ENCODE results near the gene KRTAP1-1.
"Not testable (repeated sequence)": the region's sequence is repeated elsewhere in the genome, so short reads cannot be mapped to it uniquely, and the experiment has no call there.

The KRTAP1-1 gene

DNA sequence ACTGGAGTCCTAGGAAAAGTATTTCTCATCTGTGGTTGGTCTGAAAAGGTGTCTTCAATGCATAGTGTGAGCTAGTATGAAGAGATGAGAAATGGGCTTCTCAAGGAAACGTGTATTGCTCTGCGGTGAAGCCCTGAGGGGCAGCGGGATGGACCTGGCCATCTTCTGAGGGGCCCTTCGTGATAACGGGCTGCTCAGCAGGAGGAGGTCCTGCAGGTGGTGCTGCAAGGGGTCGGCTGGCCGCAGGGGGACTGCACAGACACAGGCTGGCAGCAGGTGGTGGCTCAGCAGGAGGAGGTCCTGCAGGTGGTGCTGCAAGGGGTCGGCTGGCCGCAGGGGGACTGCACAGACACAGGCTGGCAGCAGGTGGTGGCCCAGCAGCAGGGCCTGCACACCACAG lies 13.3 kb upstream of the KRTAP1-1 start:
- not testable (repeated sequence) for DNase-seq

DNA sequence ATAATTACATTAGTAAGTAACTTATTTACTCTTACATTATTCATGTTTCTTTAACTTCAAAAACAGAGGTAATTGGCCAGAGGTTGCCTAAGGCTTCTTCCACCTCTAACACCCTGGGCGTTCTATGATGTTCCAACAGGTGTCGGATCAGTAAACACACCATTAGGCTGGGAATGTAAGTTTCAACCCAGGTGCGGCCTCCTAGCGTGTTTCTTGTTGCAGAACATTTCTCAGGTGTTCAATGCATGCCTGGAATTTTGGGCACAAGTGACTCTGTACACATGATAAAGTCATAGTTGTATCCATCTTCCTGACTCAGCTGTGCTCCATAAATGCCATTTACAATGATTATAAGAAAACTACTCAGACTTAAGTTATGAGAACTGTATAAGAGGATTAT lies 12.8 kb upstream of the KRTAP1-1 start:
- no peak for DNase-seq

DNA sequence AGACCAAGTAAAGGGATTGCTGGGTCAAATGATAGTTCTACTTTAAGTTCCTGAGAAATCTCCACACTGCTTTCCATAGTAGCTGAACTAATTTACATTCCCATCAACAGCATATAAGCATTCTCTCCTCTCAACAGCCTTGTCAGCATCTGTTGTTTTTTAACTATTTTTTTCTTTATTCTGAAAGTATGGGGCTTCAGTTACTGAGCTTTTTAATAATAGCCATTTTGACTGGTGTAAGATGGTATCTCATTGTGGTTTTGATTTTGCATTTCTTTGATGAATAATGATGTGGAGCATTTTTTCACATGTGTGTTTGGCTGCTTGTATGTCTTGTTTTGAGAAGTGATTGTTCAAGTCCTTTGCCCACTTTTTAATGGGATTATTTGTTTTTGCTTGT lies 11.3 kb upstream of the KRTAP1-1 start:
- DNase-seq: no peak

DNA sequence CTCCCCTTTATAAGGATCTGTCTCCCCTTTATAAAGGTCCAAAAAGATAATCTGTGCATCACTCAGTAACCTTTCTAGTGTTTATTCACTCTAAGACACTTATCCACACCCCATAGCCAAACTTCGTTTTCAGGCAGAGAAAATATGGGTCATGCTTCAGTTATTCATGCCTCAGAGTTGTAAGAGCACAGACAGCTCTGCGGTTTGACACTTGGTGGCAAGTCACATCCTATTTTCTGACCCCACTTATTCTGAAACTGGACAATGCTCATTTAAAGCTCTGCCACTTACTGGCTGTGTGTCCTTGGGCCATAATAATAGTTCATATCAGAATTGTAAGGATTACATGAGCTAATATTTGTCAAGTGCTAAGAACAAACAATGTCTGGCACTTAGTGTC lies 7.9 kb upstream of the KRTAP1-1 start:
- no peak for DNase-seq

DNA sequence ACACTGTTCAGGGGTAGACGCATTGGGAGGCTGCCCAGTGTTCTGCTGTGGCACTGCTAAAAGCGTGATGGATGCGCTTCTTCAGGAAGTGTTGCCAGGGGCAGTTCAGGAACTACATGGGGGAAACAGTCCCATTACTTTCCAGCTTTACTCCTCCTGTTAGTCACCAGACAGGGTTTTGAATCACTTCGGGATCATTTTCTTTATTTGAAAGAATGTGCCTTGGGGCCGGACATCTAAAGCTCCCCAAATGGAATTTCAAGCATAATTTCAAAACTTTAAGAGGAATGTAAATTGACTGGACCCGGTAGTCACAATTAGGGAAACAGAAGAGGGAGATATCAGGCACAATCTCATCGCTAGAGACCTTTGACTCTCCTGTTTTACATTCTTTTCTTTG lies 7.2 kb upstream of the KRTAP1-1 start:
- no peak for DNase-seq

DNA sequence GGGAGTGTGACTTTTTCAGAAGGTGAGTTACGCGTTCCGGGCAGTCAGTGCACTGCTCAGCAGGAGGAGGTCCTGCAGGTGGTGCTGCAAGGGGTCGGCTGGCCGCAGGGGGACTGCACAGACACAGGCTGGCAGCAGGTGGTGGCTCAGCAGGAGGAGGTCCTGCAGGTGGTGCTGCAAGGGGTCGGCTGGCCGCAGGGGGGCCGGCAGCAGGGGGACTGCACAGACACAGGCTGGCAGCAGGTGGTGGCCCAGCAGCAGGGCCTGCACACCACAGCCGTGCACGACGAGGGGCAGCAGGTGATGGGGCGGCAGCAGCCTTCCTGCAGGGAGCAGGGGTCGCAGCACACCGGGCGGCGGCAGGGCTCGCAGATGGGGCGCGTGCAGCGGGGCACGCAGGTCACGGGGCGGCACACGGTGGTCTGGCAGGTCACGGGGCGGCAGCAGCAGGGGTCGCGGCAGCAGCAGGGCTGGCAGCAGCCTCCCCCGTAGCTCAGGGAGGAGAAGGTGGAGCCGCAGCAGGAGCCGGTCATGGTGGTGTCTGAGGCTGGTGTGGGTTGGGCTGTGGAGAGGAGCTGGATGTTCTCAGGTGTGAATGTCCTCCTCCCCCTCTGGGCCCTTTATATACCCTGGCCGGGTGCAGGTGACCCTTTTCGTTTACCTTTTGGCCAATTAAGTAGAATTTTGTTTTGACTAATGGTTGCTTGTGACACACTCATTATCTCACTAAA lies 5.7 kb upstream of the KRTAP1-1 start, which contains the start of gene KRTAP2-1:
KRTAP2-1 (minus strand) TSS at position 582 of the 731 bp plus-strand sequence; CDS start at position 533, 49 bp downstream.
- peak; percentile 47 for DNase-seq

DNA sequence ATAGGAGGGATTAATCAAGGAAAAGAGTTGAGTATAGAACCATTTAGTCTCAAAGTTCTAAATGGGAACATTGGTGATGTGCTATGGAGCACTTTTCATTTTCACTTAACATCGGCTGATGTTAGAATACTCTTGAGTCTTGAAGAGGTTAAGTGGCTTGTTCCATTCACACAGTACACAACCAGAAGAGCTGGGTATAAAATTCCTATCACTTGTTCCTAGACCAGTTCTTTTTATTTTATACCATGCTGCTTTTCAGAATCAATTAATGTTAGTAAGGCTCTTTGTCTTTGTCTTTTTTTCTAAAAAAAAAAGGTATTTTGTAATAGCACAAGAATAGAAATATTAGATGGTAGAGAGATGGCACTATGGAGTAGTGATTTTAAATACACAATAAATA lies 1.7 kb upstream of the KRTAP1-1 start:
- DNase-seq: no peak

DNA sequence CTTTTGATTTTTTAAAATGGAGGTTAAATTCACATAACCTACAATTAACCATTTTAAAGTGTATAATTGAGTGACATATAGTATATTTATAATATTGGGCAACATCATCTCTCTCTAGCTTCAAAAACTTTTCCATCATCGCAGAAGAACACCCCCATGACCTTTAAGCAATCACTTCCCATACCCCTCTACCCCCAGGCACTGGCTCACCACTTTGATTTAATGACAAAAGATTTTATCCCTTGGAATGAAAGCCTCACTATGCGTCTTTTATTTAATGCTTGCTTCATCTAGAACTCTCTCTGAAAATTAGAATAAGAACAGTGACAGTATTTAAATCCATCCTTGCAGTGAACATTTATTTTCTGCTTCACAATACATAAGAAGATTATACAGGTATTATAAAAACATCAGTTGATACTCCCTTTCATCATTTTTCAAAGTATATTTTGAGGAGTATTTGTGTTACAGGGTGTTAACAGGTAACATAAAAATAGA lies 3.3 kb downstream of the KRTAP1-1 start:
- DNase-seq: no peak

DNA sequence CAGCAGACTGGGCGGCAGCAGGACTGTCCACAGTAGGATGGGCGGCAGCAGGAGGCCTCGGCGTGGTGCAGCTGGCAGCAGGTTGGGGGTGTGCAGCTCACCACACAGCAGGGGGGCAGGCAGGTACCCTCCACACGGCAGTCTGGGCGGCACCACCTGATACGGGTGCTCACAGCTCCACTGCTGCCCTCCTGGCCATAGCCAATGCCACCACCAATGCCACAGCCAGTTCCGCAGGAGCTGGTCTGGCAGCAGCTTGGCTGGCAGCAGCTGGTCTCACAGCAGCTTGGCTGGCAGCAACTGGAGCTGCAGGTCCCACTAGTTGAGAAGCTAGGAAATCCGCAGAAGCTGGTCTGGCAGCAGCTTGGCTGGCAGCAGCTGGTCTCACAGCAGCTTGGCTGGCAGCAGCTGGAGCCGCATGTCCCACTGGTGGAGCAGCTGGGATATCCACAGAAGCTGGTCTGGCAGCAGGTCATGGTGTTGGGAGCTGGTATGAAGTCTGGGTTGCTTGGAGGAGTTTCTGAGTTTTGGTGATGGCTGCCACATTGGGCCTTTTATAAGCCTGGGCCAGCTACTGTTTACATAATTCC lies 6.8 kb downstream of the KRTAP1-1 start, which contains the start of gene KRTAP1-3:
KRTAP1-3 (minus strand) TSS at position 529 of the 590 bp plus-strand sequence; CDS start at position 476, 53 bp downstream.
- peak; percentile 91 for DNase-seq

DNA sequence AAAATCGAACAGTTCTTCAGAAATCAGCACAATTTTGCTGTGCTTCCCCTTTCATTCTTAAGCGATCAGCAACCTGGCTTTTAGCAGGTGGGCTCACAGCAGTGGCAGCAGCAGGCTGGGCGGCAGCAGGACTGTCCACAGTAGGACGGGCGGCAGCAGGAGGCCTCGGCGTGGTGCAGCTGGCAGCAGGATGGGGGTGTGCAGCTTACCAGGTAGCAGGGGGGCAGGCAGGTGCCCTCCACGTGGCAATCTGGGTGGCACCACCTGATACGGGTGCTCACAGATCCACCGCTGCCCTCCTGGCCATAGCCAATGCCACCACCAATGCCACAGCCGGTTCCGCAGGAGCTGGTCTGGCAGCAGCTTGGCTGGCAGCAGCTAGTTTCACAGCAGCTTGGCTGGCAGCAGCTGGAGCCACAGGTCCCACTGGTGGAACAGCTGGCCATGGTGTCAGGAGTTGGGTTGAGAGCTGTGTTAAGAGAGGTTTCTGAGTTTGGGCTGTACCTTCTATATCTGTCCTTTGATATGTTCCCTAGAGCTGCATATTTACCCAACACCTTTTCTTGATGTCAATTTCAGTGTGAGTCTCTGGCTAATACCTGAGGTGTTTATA lies 11.5 kb downstream of the KRTAP1-1 start, which contains the start of gene KRTAP1-4:
KRTAP1-4 (minus strand) TSS at position 563 of the 613 bp plus-strand sequence; CDS start at position 446, 117 bp downstream.
- peak; percentile 39 for DNase-seq

DNA sequence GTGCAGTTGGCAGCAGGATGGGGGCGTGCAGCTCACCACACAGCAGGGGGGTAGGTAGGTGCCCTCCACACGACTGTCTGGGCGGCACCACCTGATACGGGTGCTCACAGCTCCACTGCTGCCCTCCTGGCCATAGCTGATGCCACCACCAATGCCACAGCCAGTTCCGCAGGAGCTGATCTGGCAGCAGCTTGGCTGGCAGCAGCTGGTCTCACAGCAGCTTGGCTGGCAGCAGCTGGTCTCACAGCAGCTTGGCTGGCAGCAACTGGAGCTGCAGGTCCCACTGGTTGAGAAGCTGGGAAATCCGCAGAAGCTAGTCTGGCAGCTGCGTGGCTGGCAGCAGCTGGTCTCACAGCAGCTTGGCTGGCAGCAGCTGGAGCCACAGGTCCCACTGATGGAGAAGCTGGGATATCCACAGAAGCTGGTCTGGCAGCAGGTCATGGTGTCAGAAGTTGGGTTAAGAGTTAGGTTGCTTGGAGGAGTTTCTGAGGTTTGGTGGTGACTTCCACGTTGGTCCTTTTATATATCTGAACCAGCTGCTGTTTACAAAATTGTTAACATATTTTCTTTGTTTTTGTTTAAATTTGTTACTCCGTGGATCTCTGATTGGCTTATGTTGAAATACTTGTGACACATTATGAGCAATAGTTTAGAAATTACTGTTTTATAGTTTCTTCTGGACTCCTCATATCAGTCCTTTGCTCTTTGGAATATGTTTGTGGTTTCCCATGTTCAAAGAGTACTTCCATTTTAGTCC lies 14.4 kb downstream of the KRTAP1-1 start, which contains the start of gene KRTAP1-5:
KRTAP1-5 (minus strand) TSS at position 494 of the 757 bp plus-strand sequence; CDS start at position 441, 53 bp downstream.
- peak; percentile 12 for DNase-seq

DNA sequence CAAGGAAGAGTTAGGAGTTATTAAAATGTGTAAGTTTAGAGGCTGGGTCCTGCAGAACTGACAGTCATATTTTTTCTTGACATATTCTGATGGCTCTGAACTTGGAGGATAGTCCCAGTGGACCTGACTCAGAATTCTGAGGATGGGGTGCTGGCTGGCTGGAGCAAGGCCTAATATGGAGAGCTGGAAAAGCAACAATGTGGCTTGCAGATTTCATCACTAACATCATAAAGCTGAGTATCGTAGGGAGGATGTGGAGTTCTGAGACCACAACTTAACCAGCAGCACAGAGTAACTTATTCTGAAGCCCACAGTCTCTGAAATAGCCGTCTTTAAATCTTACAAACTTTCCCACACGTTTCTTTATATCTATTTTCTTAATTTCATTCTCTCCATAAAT lies 16.6 kb downstream of the KRTAP1-1 start:
- DNase-seq: no peak

DNA sequence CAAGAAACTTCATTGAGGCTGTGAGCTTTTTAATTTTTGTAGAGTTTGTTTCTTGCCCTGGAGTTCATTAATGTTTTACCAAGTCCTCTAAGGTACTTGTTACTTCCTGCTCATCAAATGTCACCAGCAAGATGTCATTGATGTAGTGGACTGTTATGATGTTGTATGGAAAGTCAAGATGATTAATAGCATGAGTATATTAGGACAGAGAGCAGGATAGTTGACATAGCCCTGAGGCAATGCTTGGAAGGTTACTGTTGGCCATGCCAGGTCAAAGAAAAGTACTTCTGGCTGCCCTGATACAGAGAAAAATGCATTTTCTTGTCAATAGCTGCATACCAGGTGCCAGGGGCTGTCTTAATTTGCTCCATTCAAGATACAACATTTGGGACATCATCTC lies 20.9 kb downstream of the KRTAP1-1 start:
- DNase-seq: peak; percentile 86

DNA sequence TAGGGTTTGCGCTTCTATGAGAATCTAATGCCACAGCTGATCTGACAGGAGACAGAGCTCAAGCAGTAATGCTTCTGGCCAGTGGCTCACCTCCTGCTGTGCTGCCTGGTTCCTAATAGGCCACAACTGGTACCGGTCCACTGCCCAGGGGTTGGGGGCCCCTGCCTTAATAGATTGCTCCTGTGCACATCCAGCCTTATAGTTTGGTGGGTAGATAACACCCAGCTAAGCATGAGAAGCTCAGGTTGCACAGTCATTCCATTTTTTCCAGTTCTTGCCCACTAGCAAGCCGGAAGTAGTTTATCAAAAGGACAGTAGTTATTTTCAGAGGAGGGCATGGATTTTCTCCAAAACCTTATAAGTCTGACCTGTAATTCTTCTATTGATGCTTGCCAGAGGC lies 21.8 kb downstream of the KRTAP1-1 start:
- DNase-seq: no peak

DNA sequence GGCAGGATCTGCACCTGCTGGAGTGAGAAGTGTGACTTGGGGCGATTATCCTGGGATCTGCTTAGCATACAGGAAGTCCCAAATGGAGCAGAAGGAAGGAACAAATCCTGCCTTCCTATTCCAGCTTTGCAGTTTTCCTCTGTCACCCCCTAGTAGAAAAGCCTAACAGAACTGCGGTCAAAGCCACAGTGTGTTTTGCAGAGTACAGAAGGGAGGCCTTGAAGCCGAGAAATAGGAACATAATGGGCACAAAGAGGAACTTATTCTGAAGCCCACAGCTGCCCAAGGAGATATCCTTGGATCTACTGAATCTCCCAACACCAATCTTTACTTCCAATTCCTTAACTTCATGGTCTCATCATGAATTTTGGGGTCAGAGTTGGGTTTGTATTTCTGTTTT lies 22.7 kb downstream of the KRTAP1-1 start:
- no peak for DNase-seq

DNA sequence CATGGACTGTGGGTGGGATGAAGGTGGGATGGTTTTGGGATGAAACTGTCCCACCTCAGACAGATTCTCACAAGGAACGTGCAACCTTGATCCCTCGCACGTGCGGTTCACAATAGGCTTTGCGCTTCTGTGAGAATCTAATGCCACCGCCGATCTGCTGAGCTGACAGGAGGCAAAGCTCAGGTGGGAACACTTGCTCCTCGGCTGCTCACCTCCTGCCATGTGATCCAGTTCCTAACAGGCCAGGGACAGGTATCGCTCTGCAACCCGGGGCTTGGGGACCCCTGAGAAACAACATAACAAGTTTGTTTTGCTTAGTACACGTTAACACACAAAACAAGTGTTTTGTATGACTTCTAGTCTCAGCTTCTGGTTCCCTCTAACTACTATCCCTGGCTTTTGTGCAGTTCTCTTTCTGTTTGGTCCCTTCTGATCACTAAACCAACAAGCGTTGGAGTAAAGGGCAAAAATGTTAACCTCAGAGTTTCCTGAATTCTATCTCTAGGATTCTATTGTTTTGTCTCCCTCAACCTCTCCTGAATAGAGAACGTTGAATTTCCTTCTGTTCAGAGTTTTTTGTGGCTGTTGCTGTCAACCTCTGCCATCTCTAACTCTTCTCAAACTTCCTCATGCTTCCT lies 24.6 kb downstream of the KRTAP1-1 start:
- no peak for DNase-seq

DNA sequence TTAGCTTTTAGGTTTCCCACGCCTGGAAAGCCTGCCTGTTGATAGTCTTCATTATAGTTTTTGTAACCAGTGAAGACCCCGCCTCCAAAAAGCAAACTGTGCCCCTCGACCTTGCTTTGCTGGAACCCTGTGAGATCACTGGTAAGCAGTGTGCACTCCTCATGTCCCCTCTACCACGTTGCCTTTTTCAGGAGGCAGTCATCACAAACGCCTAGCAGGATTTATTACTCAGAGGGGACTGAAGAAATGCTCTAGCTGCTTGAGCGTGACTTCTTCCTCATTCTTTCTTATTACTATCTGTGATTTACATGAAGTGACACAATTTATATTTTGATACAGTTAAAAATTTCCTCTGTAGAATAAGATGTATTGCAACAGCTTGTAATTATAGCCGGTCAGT lies 25.8 kb downstream of the KRTAP1-1 start:
- no peak for DNase-seq

DNA sequence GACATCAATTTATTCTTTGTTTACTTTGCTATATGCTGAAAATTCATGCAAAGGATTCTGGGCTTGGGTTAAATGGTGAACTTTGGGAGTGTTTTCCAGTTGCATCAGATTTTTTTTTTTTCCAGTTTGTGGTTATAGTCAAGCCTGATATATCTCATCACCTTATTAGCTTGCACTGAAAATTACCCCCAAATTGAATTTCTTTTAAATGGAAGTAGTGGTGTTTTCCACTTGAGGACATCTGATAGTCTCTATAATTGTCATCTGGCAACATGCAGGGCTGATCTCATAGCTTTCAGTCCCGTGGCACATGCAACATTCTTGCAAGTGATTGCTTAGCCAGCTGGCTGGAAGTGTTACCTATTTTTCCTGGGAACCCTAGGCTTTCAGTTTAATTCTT lies 27.6 kb downstream of the KRTAP1-1 start:
- DNase-seq: peak; percentile 25

DNA sequence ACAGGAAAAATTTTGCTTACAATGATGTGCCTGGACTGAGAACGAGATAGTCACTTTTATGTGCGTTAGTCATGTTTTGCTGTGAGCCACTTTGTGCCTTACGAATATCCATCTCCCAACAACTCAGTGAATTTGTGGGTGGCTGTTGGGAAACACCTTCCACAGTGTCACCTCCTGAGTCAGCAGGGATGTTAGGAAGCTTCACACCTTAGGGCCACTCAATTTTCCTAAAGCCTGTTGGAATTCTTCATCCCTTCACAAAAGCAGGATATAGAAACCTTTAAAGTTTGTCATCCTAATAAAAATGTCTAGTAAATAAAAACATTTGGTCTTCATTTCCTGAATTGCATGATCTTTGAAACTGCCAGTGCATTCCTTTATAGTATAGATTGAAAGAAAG lies 28.1 kb downstream of the KRTAP1-1 start:
- no peak for DNase-seq

DNA sequence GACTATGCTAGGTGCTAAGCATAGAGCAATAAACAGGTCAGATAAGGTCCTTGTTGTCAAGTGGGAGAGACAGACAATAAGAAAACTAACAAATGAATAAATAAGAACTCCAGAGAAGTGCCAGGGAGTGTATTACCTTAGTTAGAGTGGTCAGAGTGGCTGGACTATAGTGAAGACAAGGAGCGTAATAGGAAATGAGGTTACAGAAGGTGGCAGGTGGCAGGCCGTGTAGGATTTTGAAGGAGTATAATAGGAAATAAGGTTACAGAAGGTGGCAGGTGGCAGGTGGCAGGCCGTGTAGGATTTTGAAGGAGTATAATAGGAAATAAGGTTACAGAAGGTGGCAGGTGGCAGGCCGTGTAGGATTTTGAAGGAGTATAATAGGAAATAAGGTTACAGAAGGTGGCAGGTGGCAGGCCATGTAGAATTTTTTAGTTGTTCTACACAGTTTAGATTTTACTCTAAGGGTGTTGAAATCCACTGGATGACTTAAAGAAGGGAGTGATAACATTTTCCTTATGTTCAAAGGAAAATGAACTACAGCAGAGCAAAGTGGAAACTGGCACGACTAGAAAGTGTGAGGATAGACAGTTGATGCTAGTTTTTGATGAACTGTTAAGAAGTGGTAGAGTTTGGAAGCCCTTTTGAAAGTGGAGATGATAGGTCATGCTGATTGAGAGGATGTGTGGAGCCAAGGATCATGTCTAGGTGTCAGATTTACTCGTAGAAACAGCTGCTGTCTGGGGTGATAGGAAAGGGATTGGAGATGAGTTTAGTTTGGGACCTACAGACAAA lies 28.7 kb downstream of the KRTAP1-1 start:
- peak; percentile 17 for DNase-seq

DNA sequence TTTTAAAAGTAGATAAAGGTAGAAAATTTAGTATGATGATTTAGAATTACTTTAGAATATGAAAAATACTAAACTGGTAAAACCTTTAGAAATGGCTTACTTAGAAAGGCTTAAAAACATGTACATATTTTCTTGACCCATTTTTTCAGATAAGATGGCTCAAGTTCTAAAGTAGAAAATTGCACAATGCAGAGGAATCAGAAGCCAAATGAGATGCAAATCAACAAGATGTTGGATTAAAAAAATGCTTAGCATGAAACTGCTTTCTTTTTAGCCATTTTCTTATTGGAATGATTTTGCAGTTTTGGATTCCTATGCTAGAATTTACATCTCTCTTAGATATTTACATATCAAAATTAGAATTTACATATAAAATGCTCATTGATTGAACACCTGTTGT lies 30.8 kb downstream of the KRTAP1-1 start:
- DNase-seq: no peak
